Fibroblast of skin of back (primary cell): Measurements from ENCODE around the gene PPIF.

Experiments
- DNase-seq: peaks from one replicate; pipeline ENCODE4 v3.0.0-alpha.2; 2013

Gene PPIF

GRCh38 chr10:79349766-79350406 lies 2.6 kb downstream of the PPIF start:
- DNase-seq = no peak

GRCh38 chr10:79350407-79351154 lies 3.3 kb downstream of the PPIF start:
- no peak for DNase-seq

- DNase-seq = no peak
These were observed 4.1 kb downstream of the PPIF start for GRCh38 chr10:79351332-79351731.

GRCh38 chr10:79352035-79352877 lies 5.0 kb downstream of the PPIF start:
- no peak for DNase-seq

GRCh38 chr10:79353000-79353406 lies 5.7 kb downstream of the PPIF start:
- no peak for DNase-seq

- no peak for DNase-seq
These were observed 6.5 kb downstream of the PPIF start for GRCh38 chr10:79353726-79354125.

GRCh38 chr10:79354141-79354540 lies 6.9 kb downstream of the PPIF start:
- DNase-seq = no peak

GRCh38 chr10:79354615-79355014 lies 7.3 kb downstream of the PPIF start:
- no peak for DNase-seq

- DNase-seq = no peak
These were observed 8.2 kb downstream of the PPIF start for GRCh38 chr10:79355420-79356017.

GRCh38 chr10:79356104-79356503 lies 8.8 kb downstream of the PPIF start:
- DNase-seq = no peak

GRCh38 chr10:79357180-79357579 lies 9.9 kb downstream of the PPIF start:
- no peak for DNase-seq

- no peak for DNase-seq
These were observed 11.5 kb downstream of the PPIF start for GRCh38 chr10:79358811-79359210.

GRCh38 chr10:79359816-79360498 lies 12.7 kb downstream of the PPIF start:
- DNase-seq = no peak

- DNase-seq = no peak
These were observed 13.5 kb downstream of the PPIF start for GRCh38 chr10:79360499-79361342.

GRCh38 chr10:79361726-79362397 lies 14.6 kb downstream of the PPIF start:
- DNase-seq = peak; percentile 54

GRCh38 chr10:79367426-79368189 lies 20.3 kb downstream of the PPIF start:
- peak; percentile 90 for DNase-seq

- DNase-seq = no peak
These were observed 25.6 kb downstream of the PPIF start for GRCh38 chr10:79372871-79373270.

GRCh38 chr10:79374312-79375191 lies 27.3 kb downstream of the PPIF start:
- DNase-seq = peak; percentile 79
